H1 (cell line): Measurements from ENCODE around the gene CD244. TPM values are rescaled to one million over a fixed set of nuclear protein-coding genes. Genes with fewer than 3 reads are reported as not detected.

ENCODE experiments used
- CTCF ChIA-PET: fragments of 300-600 bp; sonication (Branson Sonifier 250); formaldehyde crosslinking; loops from one replicate; lab custom pipeline; 2021; ENCODE audit not compliant: partially characterized antibody; lab: Charles Lee
- POLR2A ChIA-PET: fragments of 300-600 bp; sonication (Branson Sonifier 250); formaldehyde crosslinking; loops from one replicate; lab custom pipeline; 2021; ENCODE audit warnings: inconsistent platforms; ENCODE audit not compliant: partially characterized antibody; lab: Charles Lee
- DNase-seq, 2 experiments: peaks; one replicate each; pipeline versions ENCODE4 v3.0.0 to v3.0.0-alpha.2; 2010 to 2022; ENCODE audit warnings: low spot score in 2 of 2, low read depth in 1 of 2, mixed read lengths in 1 of 2
- FAIRE-seq: peaks from 2 replicates; lab custom pipeline; 2011; peaks lifted over from hg19 to GRCh38; lab: Jason Lieb, UNC
- H2AFZ ChIP-seq: 2 replicates; pipeline ENCODE4 v1.8.1; 2012; ENCODE audit warnings: low read length, inconsistent platforms
- H2AK5ac ChIP-seq: 2 replicates; pipeline ENCODE4 v1.6.1; 2013; ENCODE audit warnings: low read depth, low read length
- H2BK120ac ChIP-seq: replicated peaks from 2 replicates; pipeline ENCODE3; 2013; ENCODE audit warnings: low read depth, low read length, inconsistent platforms
- H2BK12ac ChIP-seq: 2 replicates; pipeline ENCODE4 v1.6.1; 2013; ENCODE audit warnings: low read depth, low read length
- H2BK15ac ChIP-seq: 2 replicates; pipeline ENCODE4 v1.6.1; 2013; ENCODE audit warnings: low read length
- H2BK20ac ChIP-seq: 2 replicates; pipeline ENCODE4 v1.6.1; 2013; ENCODE audit warnings: low read length
- H2BK5ac ChIP-seq: 2 replicates; pipeline ENCODE4 v1.6.1; 2013; ENCODE audit warnings: low read depth, low read length
- H3K14ac ChIP-seq: 2 replicates; pipeline ENCODE4 v1.6.1; 2013; ENCODE audit warnings: inconsistent platforms; ENCODE audit not compliant: insufficient read length
- H3K18ac ChIP-seq: 2 replicates; pipeline ENCODE4 v1.6.1; 2013; ENCODE audit warnings: low read length; ENCODE audit errors: extremely low read depth
- H3K23ac ChIP-seq: 2 replicates; pipeline ENCODE4 v1.6.1; 2013; ENCODE audit warnings: inconsistent platforms; ENCODE audit not compliant: insufficient read length
- H3K23me2 ChIP-seq: 2 replicates; pipeline ENCODE4 v1.6.1; 2013; ENCODE audit warnings: low read depth, low read length
- H3K27ac ChIP-seq: 2 replicates; pipeline ENCODE4 v1.6.1; 2011; ENCODE audit warnings: low read depth, low read length, inconsistent platforms
- H3K27me3 ChIP-seq, 4 experiments: replicated peaks in 1 of 4; 1 replicate in 1 of 4; 2 replicates in 3 of 4; pipeline versions ENCODE4 v1.6.1 to v1.8.1; 2011 to 2013; ENCODE audit warnings: low read length in 3 of 4, mild to moderate bottlenecking in 3 of 4, inconsistent platforms in 2 of 4, mixed read lengths in 2 of 4, moderate library complexity in 1 of 4; ENCODE audit not compliant: control insufficient read depth in 3 of 4, insufficient read depth in 3 of 4; ENCODE audit errors: extremely low read depth in 1 of 4
- H3K36me3 ChIP-seq, 4 experiments: 2 replicates each; pipeline versions ENCODE4 v1.6.1 to v1.8.1; 2011 to 2013; ENCODE audit warnings: mild to moderate bottlenecking in 4 of 4, low read length in 3 of 4, moderate library complexity in 2 of 4, control low read depth in 1 of 4, inconsistent platforms in 1 of 4; ENCODE audit not compliant: insufficient read depth in 4 of 4, control insufficient read depth in 2 of 4
- H3K4ac ChIP-seq: replicated peaks from 2 replicates; pipeline ENCODE3; 2013; ENCODE audit warnings: low read length, low read depth, mixed read lengths, inconsistent platforms; ENCODE audit not compliant: insufficient read length
- H3K4me1 ChIP-seq, 4 experiments: replicated peaks in 1 of 4; 1 replicate in 1 of 4; 2 replicates in 3 of 4; pipeline versions ENCODE4 v1.6.1 to v1.8.1; 2011 to 2013; ENCODE audit warnings: low read length in 3 of 4, inconsistent platforms in 2 of 4, mixed read lengths in 1 of 4; ENCODE audit not compliant: insufficient read depth in 4 of 4, control insufficient read depth in 3 of 4
- H3K4me2 ChIP-seq, 2 experiments: 2 replicates each; pipeline versions ENCODE4 v1.6.1 to v1.8.1; 2011 to 2013; ENCODE audit warnings: low read depth in 2 of 2, low read length in 2 of 2, control low read depth in 1 of 2, inconsistent platforms in 1 of 2, mild to moderate bottlenecking in 1 of 2; ENCODE audit not compliant: insufficient read depth in 1 of 2
- H3K4me3 ChIP-seq, 4 experiments: fragments of 200-600, 300-600 bp in 1 of 4; sonication (generic), shearing (Covaris generic), sonication (Bioruptor Twin) in 1 of 4; 2 replicates each; pipeline versions ENCODE4 v1.5.1 to v1.8.1; 2011 to 2016; ENCODE audit warnings: low read length in 4 of 4, low read depth in 3 of 4, control low read depth in 2 of 4, inconsistent platforms in 2 of 4, mild to moderate bottlenecking in 2 of 4, mixed read lengths in 1 of 4, moderate library complexity in 1 of 4; ENCODE audit not compliant: insufficient read depth in 2 of 4; ENCODE audit errors: extremely low read depth in 1 of 4
- H3K56ac ChIP-seq: replicated peaks from 2 replicates; pipeline ENCODE3; 2013; ENCODE audit warnings: low read depth, mild to moderate bottlenecking, mixed read lengths, low read length, inconsistent platforms; ENCODE audit not compliant: insufficient read length
- H3K79me1 ChIP-seq: 2 replicates; pipeline ENCODE4 v1.6.1; 2013; ENCODE audit warnings: low read depth, low read length, control low read depth
- H3K79me2 ChIP-seq, 2 experiments: 2 replicates each; pipeline versions ENCODE4 v1.6.1 to v1.8.1; 2012 to 2013; ENCODE audit warnings: low read length in 2 of 2, mild to moderate bottlenecking in 2 of 2, inconsistent platforms in 1 of 2; ENCODE audit not compliant: insufficient read depth in 2 of 2, control insufficient read depth in 1 of 2
- H3K9ac ChIP-seq, 4 experiments: replicated peaks in 1 of 4; 1 replicate in 1 of 4; 2 replicates in 3 of 4; pipeline versions ENCODE4 v1.6.1 to v1.8.1; 2011 to 2013; ENCODE audit warnings: low read depth in 3 of 4, low read length in 3 of 4, control low read depth in 2 of 4, mild to moderate bottlenecking in 2 of 4, moderate library complexity in 2 of 4, inconsistent platforms in 1 of 4; ENCODE audit errors: extremely low read depth in 1 of 4
- H3K9me3 ChIP-seq, 2 experiments: 2 replicates each; pipeline versions ENCODE4 v1.6.1 to v1.8.1; 2012 to 2013; ENCODE audit warnings: mild to moderate bottlenecking in 2 of 2, moderate library complexity in 2 of 2, control low read depth in 1 of 2, inconsistent platforms in 1 of 2, low read depth in 1 of 2, low read length in 1 of 2, mixed read lengths in 1 of 2; ENCODE audit not compliant: insufficient read depth in 2 of 2
- H4K20me1 ChIP-seq, 2 experiments: replicated peaks in 1 of 2; 2 replicates each; pipeline versions ENCODE3 to v1.8.1; 2011 to 2013; ENCODE audit warnings: inconsistent platforms in 2 of 2, low read length in 2 of 2, mild to moderate bottlenecking in 1 of 2; ENCODE audit not compliant: insufficient read depth in 2 of 2, control insufficient read depth in 1 of 2
- H4K5ac ChIP-seq: 2 replicates; pipeline ENCODE4 v1.6.1; 2013; ENCODE audit warnings: low read length, low read depth, mixed read lengths, inconsistent platforms; ENCODE audit not compliant: insufficient read length
- H4K8ac ChIP-seq: 2 replicates; pipeline ENCODE4 v1.8.0; 2013; ENCODE audit warnings: mild to moderate bottlenecking, moderate library complexity, low read length, inconsistent platforms; ENCODE audit not compliant: insufficient read depth; ENCODE audit errors: extremely low read depth
- H4K91ac ChIP-seq: replicated peaks from 2 replicates; pipeline ENCODE3; 2013; ENCODE audit warnings: low read length, mixed read lengths, inconsistent platforms; ENCODE audit not compliant: insufficient read length
- ATF2 ChIP-seq: IDR thresholded peaks from 2 replicates; pipeline ENCODE4 v1.6.1; 2012; ENCODE audit warnings: low read length, inconsistent platforms
- CEBPB ChIP-seq: IDR thresholded peaks from 2 replicates; pipeline ENCODE4 v1.6.1; 2012; ENCODE audit warnings: low read depth, low read length
- EP300 ChIP-seq, 2 experiments: IDR thresholded peaks; 1 replicate in 1 of 2; 2 replicates in 1 of 2; pipeline ENCODE4 v1.6.1; 2011 to 2012; ENCODE audit warnings: low read depth in 2 of 2, low read length in 2 of 2, mild to moderate bottlenecking in 2 of 2, borderline replicate concordance in 1 of 2, inconsistent platforms in 1 of 2, moderate library complexity in 1 of 2
- GTF2F1 ChIP-seq: IDR thresholded peaks from 2 replicates; pipeline ENCODE4 v1.6.1; 2012; ENCODE audit warnings: low read depth, low read length, improper control_type of control experiment, borderline replicate concordance
- HDAC6 ChIP-seq: IDR thresholded peaks from one replicate; pipeline ENCODE4 v1.7.1; 2012; ENCODE audit warnings: low read depth, mild to moderate bottlenecking, inconsistent platforms, low read length, moderate library complexity
- JUND ChIP-seq: IDR thresholded peaks from 2 replicates; pipeline ENCODE4 v1.6.1; 2011; ENCODE audit warnings: mild to moderate bottlenecking, improper control_type of control experiment, low read length
- POU5F1 ChIP-seq: IDR thresholded peaks from 2 replicates; pipeline ENCODE4 v1.6.1; 2011; ENCODE audit warnings: low read depth, mild to moderate bottlenecking, low read length, moderate library complexity
- SIN3A ChIP-seq, 2 experiments: IDR thresholded peaks in 1 of 2; conservative IDR thresholded peaks in 1 of 2; 2 replicates each; pipeline ENCODE4 v1.6.1; 2011 to 2012; ENCODE audit warnings: low read length in 2 of 2, improper control_type of control experiment in 1 of 2, low read depth in 1 of 2, mild to moderate bottlenecking in 1 of 2
- SP4 ChIP-seq: IDR thresholded peaks from 2 replicates; pipeline ENCODE4 v1.6.1; 2012; ENCODE audit warnings: low read length, inconsistent platforms
- TCF12 ChIP-seq: IDR thresholded peaks from 2 replicates; pipeline ENCODE4 v1.6.1; 2011; ENCODE audit warnings: low read depth, mild to moderate bottlenecking, low read length
- TEAD4 ChIP-seq: IDR thresholded peaks from 2 replicates; pipeline ENCODE4 v1.6.1; 2012; ENCODE audit warnings: low read depth, low read length, inconsistent platforms, mixed read lengths
- WGBS, 2 experiments: shearing (Covaris generic) in 1 of 2; methylation state at CpG; one replicate each; pipeline versions ENCODE4 v1.1.6 to v1.1.7; 2013 to 2015; ENCODE audit warnings: low lambda C conversion rate in 2 of 2, mixed read lengths in 2 of 2, inconsistent platforms in 1 of 2, low coverage in 1 of 2, missing lambda C conversion rate in 1 of 2; ENCODE audit not compliant: insufficient replicate concordance in 2 of 2, insufficient coverage in 1 of 2, insufficient read length in 1 of 2; ENCODE audit errors: extremely low coverage in 1 of 2, missing lambda C conversion rate in 1 of 2; 5-methylcytosine and 5-hydroxymethylcytosine counted together
- polyA plus RNA-seq, 7 experiments: library from polyadenylated mRNA; depleted of rRNA in 3 of 7; stranded (reverse) in 5 of 7; unstranded in 2 of 7; fragments of >200 nt in 5 of 7; fragments of 200-250 nt in 2 of 7; gene quantifications; 1 replicate in 5 of 7; 2 replicates in 1 of 7; 4 replicates in 1 of 7; pipeline versions ENCODE4 v1.2.1 to v1.2.3, GENCODE V29; 2011 to 2013; ENCODE audit warnings: missing spikeins in 2 of 7, mixed read lengths in 2 of 7
- total RNA-seq: library from RNA; stranded (reverse); fragmentation: NEBNext Ultra II Directional; extraction: Animal tissue kit (Norgen Biotek cat#: 25700); gene quantifications from 2 replicates; pipeline ENCODE4 v1.2.1, GENCODE V29; 2021

Gene CD244
- total and polyA plus RNA-seq, 2 of the 8 experiments (the other 6 are each of a cell fraction or from before 2014, with no cell fraction given): not detected

- Histone ChIP-seq H3K4me3 (no peak overlapping the region), H2BK12ac (no peak overlapping the region), H4K5ac (no peak overlapping the region), H2BK20ac (no peak overlapping the region), H3K9ac (no peak overlapping the region), H2BK120ac (no peak overlapping the region), H4K91ac (no peak overlapping the region), H3K4me1 (no peaks in the 10 kb centered on the region), H3K56ac (no peak overlapping the region), H3K27ac (no peak overlapping the region), H3K4ac (no peak overlapping the region), H2BK15ac (no peak overlapping the region), H3K79me1 (no peaks in the 10 kb centered on the region), H3K23ac (no peak overlapping the region), H3K27me3 (no peaks in the 10 kb centered on the region; a peak in 1 of 7 replicates), H3K9me3 (no peaks in the 10 kb centered on the region), H3K4me2 (no peak overlapping the region), H4K20me1 (no peaks in the 10 kb centered on the region), H4K8ac (no peak overlapping the region), H2BK5ac (no peak overlapping the region), H2AFZ (no peak overlapping the region), H2AK5ac (no peak overlapping the region), H3K79me2 (no peaks in the 10 kb centered on the region), H3K18ac (no peak overlapping the region), H3K23me2 (no peaks in the 10 kb centered on the region)
- ChIA-PET POLR2A (no interaction called here), CTCF (interaction anchor here (0.8 to 13.0 kb wide), 7 partner anchors 10 to 164 kb away, joined by 3 to 219 read pairs (median 3); partner anchors contain the start of genes ITLN1 and ITLN2)
- no peak for DNase-seq
- 92% methylated on average over 12 of the region's 12 CpGs; no CpG with 5 or more reads in 1 of the 2 experiments for WGBS, 2 experiments
- FAIRE-seq: no peak
- no peak for TF ChIP-seq EP300 (IDR thresholded peaks at IDR 0.05; ENCODE audit: borderline replicate concordance in 1 of 2, low read depth in 2 of 2, low read length in 2 of 2)
- TF ChIP-seq TCF12: no peak
- no peak for TF ChIP-seq POU5F1
- TF ChIP-seq CEBPB: no peak
- no peak for TF ChIP-seq GTF2F1
- TF ChIP-seq TEAD4: no peak
- TF ChIP-seq SIN3A (conservative IDR thresholded peaks at IDR 0.05 in 1 of 2, IDR thresholded peaks at IDR 0.05 in 1 of 2; ENCODE audit: low read depth in 1 of 2, low read length in 2 of 2): no peak
- no peak for TF ChIP-seq SP4
- TF ChIP-seq HDAC6: no peak
- no peak for TF ChIP-seq ATF2
- TF ChIP-seq JUND: no peak
- TF ChIP-seq, all 59 proteins: peak for 0
- no peak overlapping the region for H3K14ac ChIP-seq
- no peaks in the 10 kb centered on the region for H3K36me3 ChIP-seq
Observed at GRCh38 chr1:160844447-160845232, 18.0 kb downstream of the CD244 start.
